Motor neuron (in vitro differentiated cells): Measurements from ENCODE around the gene URM1. TPM values are rescaled to one million over a fixed set of nuclear protein-coding genes. Genes with fewer than 3 reads are reported as not detected.

Experiments
- ATAC-seq, 8 experiments: fragments of 200-7000 bp; cut with Tn5 transposase; replicated peaks in 6 of 8; 2 replicates each; pipeline ENCODE4 v1.8.0; 2021; ENCODE audit warnings: mild to moderate bottlenecking in 8 of 8, moderate library complexity in 8 of 8
- H3K27ac ChIP-seq, 2 donors: fragments of 250-450 bp; sonication (Bioruptor Pico); 2 replicates each; pipeline ENCODE4 v1.9.0; 2021; ENCODE audit warnings: antibody characterized with exemption in 2 of 2, mild to moderate bottlenecking in 2 of 2, moderate library complexity in 1 of 2
- H3K4me1 ChIP-seq, 2 donors: fragments of 250-450 bp; sonication (Bioruptor Pico); replicated peaks in 1 of 2; 2 replicates each; pipeline ENCODE4 v1.6.1; 2021; ENCODE audit warnings: antibody characterized with exemption in 2 of 2, mild to moderate bottlenecking in 2 of 2, moderate library complexity in 1 of 2
- H3K4me3 ChIP-seq, 5 donors: fragments of 250-450 bp; sonication (Bioruptor Pico); 2 replicates each; pipeline ENCODE4 v1.9.0; 2021; ENCODE audit warnings: antibody characterized with exemption in 5 of 5, mild to moderate bottlenecking in 5 of 5, moderate library complexity in 4 of 5
- WGBS, 10 experiments: fragments of 450-650 bp; shearing (Covaris generic); methylation state at CpG; one replicate each; pipeline ENCODE4 v1.0.0; 2022; 5-methylcytosine and 5-hydroxymethylcytosine counted together
- in situ Hi-C, 9 experiments: fragments of 400-800 bp; cut with MboI; loops; one replicate each; pipeline ENCODE4 v1.15.0; 2021; ENCODE audit warnings: low sequenced_read_pairs in 9 of 9, low pct_unique_long_range_greater_than_20kb in 2 of 9; ENCODE audit not compliant: unreplicated experiment in 9 of 9
- total RNA-seq, 8 experiments: library from RNA; unstranded; fragments of 300-600 nt; gene quantifications; 2 replicates each; pipeline versions ENCODE4 v1.2.3 to v1.2.4, GENCODE V29; 2022

Gene URM1
- total RNA-seq, 8 experiments from 2014 or later: 32.0 to 57.2 (median 44.4) TPM

DNA sequence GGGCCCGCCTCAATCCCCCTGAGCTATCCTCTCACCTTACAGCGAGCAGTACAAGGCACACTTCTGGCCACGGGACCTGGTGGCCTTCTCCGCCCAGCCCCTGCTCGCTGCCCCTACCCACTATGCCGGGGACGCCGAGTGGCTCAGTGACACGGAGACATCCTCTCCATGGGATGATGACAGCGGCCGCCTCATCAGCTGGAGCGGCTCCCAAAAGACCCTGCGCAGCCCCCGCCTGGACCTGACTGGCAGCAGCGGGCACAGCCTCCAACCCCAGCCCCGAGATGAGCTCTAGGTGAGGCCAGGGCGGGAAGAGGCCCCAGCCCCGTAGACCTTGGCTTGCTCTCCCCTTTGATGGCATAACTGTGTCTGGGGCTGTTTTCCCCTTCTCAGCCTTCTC, 64.4 kb downstream of the URM1 start:
- in situ Hi-C loops: no loop called here
- WGBS, 10 experiments: 78 to 96% (median 83%) methylated on average over 1 to 8 of the region's 18 CpGs; no CpG with 5 or more reads in 7 of the 10 experiments

GRCh38 chr9:128438343-128439109, 67.4 kb downstream of the URM1 start:
- in situ Hi-C loops: no loop called here
- H3K27ac ChIP-seq: no peak overlapping the region
- no peak overlapping the region for H3K4me3 ChIP-seq
- WGBS, 10 experiments: 10 to 82% (median 55%) methylated on average over 2 to 5 of the region's 12 CpGs; no CpG with 5 or more reads in 7 of the 10 experiments
- H3K4me1 ChIP-seq: peaks cover 5 to 8% of the 10 kb centered on the region in 2 donors
- peak; percentile 85 to 98 (median 92) for ATAC-seq

More for the DNA sequence above, 64.4 kb downstream of the URM1 start:
- Histone ChIP-seq H3K27ac (no peak overlapping the region), H3K4me3 (no peak overlapping the region), H3K4me1 (peaks cover 5 to 8% of the 10 kb centered on the region in 2 donors)
- ATAC-seq: no peak

DNA sequence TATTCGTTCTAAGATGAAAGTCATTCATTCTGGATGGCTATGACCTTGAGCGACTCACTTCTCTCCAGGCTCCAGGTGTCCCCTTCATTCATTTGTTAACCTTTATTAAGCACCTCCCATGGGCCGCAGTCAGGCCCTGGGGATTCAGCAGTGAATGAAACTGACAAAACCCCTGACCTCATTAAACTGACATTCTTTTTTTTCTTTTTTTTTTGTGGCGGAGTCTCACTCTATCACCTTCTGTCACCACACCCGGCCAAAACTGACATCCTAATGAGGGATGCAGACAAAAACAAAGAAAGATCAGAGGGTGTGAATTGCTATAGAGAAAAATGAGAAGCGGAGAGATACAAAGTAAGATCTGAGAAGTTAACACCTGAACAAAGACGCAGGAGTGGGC, 68.1 kb downstream of the URM1 start:
- no peak overlapping the region for H3K27ac ChIP-seq
- no peak overlapping the region for H3K4me3 ChIP-seq
- no peak for ATAC-seq
- WGBS, 10 experiments: 43 to 100% (median 80%) methylated on average over 1 to 6 of the region's 7 CpGs
- in situ Hi-C loops: no loop called here
- peaks cover 5 to 8% of the 10 kb centered on the region in 2 donors for H3K4me1 ChIP-seq

Other genes with a start within 250 kb of the URM1 start
- 100 to 1,000 TPM in 1 of 8 experiments, 10 to 100 TPM in 7; 42.6 to 111 (median 50.9) TPM for gene PTGES2, start 243.6 kb upstream of the URM1 start, total RNA-seq
- gene LCN2, start 221.9 kb upstream of the URM1 start, total RNA-seq: 1 to 10 TPM in 3 of 8 experiments, under 1 TPM in 2, not detected in 3; 0.76 to 3.3 (median 1.6) TPM
- 100 to 1,000 TPM in 5 of 8 experiments, 10 to 100 TPM in 3; 60.0 to 233 (median 148) TPM for gene BBLN, start 211.1 kb upstream of the URM1 start, total RNA-seq
- 10 to 100 TPM; 36.3 to 92.5 (median 70.9) TPM for gene CIZ1, start 179.8 kb upstream of the URM1 start, total RNA-seq
- gene DNM1, start 168.0 kb upstream of the URM1 start, total RNA-seq: 10 to 100 TPM in 5 of 8 experiments, 1 to 10 TPM in 3; 5.5 to 56.9 (median 31.5) TPM
- 100 to 1,000 TPM in 2 of 8 experiments, 10 to 100 TPM in 6; 41.0 to 109 (median 91.7) TPM for gene GOLGA2, start 95.4 kb upstream of the URM1 start, total RNA-seq
- 10 to 100 TPM; 29.4 to 55.4 (median 43.2) TPM for gene SWI5, start 95.1 kb upstream of the URM1 start, total RNA-seq
- gene TRUB2, start 48.9 kb upstream of the URM1 start, total RNA-seq: 10 to 100 TPM; 12.2 to 37.4 (median 22.0) TPM
- 10 to 100 TPM; 37.8 to 66.5 (median 51.1) TPM for gene COQ4, start 48.5 kb upstream of the URM1 start, total RNA-seq
- gene SLC27A4, start 30.8 kb upstream of the URM1 start, total RNA-seq: 10 to 100 TPM; 10.4 to 31.7 (median 17.7) TPM
- 10 to 100 TPM; 14.4 to 53.5 (median 19.7) TPM for gene CERCAM, start 49.5 kb downstream of the URM1 start, total RNA-seq
- gene ODF2, start 84.6 kb downstream of the URM1 start, total RNA-seq: 10 to 100 TPM; 20.3 to 62.5 (median 42.7) TPM
- 10 to 100 TPM; 11.9 to 30.4 (median 17.3) TPM for gene GLE1, start 133.3 kb downstream of the URM1 start, total RNA-seq
- 100 to 1,000 TPM; 195 to 680 (median 254) TPM for gene SPTAN1, start 181.2 kb downstream of the URM1 start, total RNA-seq